Measurements from ENCODE around the gene HID1. TPM values are rescaled to one million over a fixed set of nuclear protein-coding genes. Genes with fewer than 3 reads are reported as not detected.
A peak's percentile ranks its signal among the peaks of the same experiment; 100 is the strongest.

HID1 gene
- total RNA-seq, 1 experiment from 2014 or later, result 114 TPM

DNA sequence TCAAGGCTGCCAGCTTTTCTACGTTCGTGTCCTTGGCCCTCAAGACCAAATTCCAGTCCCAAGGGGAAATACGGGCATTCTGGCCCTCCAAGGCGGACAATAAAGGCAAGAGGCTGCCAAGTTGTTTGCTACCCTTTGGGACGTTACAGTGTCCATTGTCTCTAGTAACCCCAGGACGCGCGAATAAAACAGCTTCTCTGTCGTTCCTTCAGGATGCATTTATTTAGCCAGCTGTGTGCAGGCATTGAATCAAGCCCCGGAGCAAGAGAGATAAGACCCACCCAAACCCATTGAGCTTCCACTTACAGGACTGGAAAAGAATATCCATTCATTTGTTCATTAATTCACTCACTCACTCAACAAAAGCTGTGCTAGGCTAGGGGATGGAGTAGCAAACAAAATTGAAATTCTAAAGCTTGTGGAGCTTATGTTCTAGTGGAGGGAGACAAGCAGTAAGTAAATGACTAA, 40.6 kb upstream of the HID1 start:
- intact Hi-C loops (cut with micrococcal nuclease; ENCODE audit: unreplicated experiment), result loop anchor here (5.0 kb wide), 1 partner anchor 51 kb away; no protein-coding TSS in a partner anchor
- Mint-ChIP-seq H3K9me3 (ENCODE audit: low read depth, unreplicated experiment) (no peaks in the 10 kb centered on the region), H3K4me1 (ENCODE audit: low read depth, unreplicated experiment) (peaks cover 40% of the 10 kb centered on the region), H3K27me3 (ENCODE audit: unreplicated experiment) (no peaks in the 10 kb centered on the region), H3K27ac (ENCODE audit: unreplicated experiment) (peak overlapping the region; percentile 74), H3K4me3 (ENCODE audit: low read depth, unreplicated experiment) (peak overlapping the region; percentile 97), H3K36me3 (ENCODE audit: insufficient read depth, unreplicated experiment) (peaks cover 42% of the 10 kb centered on the region)
- BruUV-seq (replicated peaks), result TSS peak; percentile 81
- CTCF ChIA-PET, result interaction anchor here (0.7 to 3.9 kb wide), 15 partner anchors 14 to 277 kb away, joined by 3 to 38 read pairs (median 4); partner anchors contain the start of genes ARMC7, CDR2L and HID1
- DNase-seq, result no peak
- TF ChIP-seq, protein P1, sequence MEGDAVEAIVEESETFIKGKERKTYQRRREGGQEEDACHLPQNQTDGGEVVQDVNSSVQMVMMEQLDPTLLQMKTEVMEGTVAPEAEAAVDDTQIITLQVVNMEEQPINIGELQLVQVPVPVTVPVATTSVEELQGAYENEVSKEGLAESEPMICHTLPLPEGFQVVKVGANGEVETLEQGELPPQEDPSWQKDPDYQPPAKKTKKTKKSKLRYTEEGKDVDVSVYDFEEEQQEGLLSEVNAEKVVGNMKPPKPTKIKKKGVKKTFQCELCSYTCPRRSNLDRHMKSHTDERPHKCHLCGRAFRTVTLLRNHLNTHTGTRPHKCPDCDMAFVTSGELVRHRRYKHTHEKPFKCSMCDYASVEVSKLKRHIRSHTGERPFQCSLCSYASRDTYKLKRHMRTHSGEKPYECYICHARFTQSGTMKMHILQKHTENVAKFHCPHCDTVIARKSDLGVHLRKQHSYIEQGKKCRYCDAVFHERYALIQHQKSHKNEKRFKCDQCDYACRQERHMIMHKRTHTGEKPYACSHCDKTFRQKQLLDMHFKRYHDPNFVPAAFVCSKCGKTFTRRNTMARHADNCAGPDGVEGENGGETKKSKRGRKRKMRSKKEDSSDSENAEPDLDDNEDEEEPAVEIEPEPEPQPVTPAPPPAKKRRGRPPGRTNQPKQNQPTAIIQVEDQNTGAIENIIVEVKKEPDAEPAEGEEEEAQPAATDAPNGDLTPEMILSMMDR (IDR thresholded peaks at IDR 0.05; ENCODE audit: unreplicated experiment), result no peak

DNA sequence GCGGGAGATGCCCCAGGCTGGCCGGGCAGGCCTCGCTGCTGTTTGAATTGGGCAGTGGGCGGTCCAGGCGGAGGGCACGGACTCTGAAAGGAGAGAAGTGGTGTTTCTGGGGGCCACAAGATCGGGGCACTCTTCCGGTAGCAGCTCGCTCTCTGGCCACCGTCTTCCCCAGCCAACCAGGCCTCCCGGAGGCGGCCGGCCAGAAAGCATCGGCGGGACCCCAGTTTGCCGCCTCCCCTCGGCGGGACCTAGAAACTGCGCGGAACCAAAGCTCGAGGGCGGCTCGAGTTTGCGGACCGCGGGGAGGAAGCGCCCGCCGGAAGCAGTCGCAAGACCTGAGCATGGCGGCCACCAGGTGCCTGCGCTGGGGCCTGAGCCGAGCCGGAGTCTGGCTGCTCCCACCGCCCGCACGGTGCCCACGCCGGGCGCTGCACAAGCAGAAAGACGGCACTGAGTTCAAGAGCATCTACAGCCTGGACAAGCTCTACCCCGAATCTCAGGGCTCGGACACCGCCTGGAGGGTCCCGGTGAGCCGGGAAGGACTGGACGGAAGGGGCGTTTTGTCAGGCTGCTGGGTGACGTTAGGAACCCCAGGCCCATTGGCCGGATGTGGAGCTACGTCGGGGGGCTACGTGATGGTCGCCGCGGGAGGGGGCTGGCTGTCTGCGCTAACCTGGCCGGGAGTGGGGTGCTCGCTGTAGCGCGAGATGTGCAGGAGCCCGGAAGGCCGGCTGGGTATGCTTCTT, 40.0 kb upstream of the HID1 start, which contains the start of gene MRPL58:
TSS of gene MRPL58 (plus strand) at position 325 of the 746 bp plus-strand sequence. CDS start at position 342, 17 bp downstream.
- H3K4me3 Mint-ChIP-seq (ENCODE audit: low read depth, unreplicated experiment), result peak within 1 kb of the TSS; percentile 97
- H3K27ac Mint-ChIP-seq (ENCODE audit: unreplicated experiment), result peak within 1 kb of the TSS; percentile 74
- intact Hi-C loops (cut with micrococcal nuclease; ENCODE audit: unreplicated experiment), result loop anchor here (5.0 kb wide), 1 partner anchor 50 kb away; no protein-coding TSS in a partner anchor
- no peaks in the 10 kb centered on the region for H3K27me3 Mint-ChIP-seq (ENCODE audit: unreplicated experiment)
- peak; percentile 91 for DNase-seq
- H3K36me3 Mint-ChIP-seq (ENCODE audit: insufficient read depth, unreplicated experiment), result peaks cover 42% of the 10 kb centered on the region
- BruUV-seq (replicated peaks), result no TSS peak
- H3K9me3 Mint-ChIP-seq (ENCODE audit: low read depth, unreplicated experiment), result no peaks in the 10 kb centered on the region
- peaks cover 40% of the 10 kb centered on the region for H3K4me1 Mint-ChIP-seq (ENCODE audit: low read depth, unreplicated experiment)
- CTCF ChIA-PET, result interaction anchor here (0.7 to 3.9 kb wide), 17 partner anchors 13 to 277 kb away, joined by 3 to 38 read pairs (median 4); partner anchors contain the start of genes ARMC7, CDR2L and HID1
- TF ChIP-seq, protein P1 (IDR thresholded peaks at IDR 0.05; ENCODE audit: unreplicated experiment), result peak; percentile 64

DNA sequence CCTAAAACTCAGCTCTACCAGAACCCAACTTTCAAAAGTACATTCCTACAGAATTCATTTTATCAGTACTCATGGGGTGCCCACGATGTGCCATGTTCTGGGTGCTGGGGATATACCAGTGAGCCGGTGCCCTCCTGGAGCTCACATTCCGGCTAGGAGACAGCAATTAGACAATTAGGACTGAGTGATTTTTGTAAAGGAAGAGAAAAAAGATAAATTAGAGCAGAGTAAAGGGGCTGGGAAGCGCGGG, 39.5 kb upstream of the HID1 start:
- H3K4me3 Mint-ChIP-seq (ENCODE audit: low read depth, unreplicated experiment), result peak overlapping the region; percentile 97
- BruUV-seq (replicated peaks), result TSS peak; percentile 69

DNA sequence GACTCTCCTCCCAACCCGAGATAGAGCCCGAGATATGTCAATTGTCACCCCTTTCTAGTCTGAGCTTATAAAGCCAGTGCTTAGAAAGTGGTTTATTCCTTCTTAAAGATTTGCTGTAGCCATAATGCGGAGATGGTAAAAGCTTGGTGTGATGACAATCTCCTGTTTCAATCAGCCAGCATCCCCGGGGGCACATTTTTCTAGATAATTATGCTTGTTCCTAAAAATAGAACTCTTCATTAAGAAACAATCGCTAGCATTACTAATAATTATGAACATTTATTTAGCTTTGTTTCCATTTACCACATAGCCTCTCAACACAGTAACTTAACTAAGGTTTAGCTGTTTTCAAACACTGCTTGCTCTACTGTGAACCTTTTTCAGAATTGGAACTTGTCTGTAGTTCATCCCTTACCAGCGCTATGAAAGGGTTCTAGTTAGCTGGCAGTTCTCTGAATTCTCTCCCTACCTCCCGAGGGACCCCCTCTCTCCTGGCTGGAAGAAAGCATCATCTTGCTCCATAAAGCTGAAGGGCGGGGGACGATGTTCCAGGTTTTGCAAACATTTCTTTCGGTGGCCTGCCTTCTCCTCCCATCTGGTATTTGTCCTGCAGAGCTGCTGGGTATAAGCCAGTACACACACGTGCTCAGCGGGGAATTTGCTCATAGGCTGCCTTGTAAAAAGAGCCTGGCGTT, 39.0 kb upstream of the HID1 start:
- no TSS peak for BruUV-seq (replicated peaks)
- TF ChIP-seq, protein P1 (IDR thresholded peaks at IDR 0.05; ENCODE audit: unreplicated experiment), result no peak
- peak; percentile 13 for DNase-seq
- no peaks in the 10 kb centered on the region for H3K9me3 Mint-ChIP-seq (ENCODE audit: low read depth, unreplicated experiment)
- CTCF ChIA-PET, result interaction anchor here (0.6 to 3.9 kb wide), 15 partner anchors 16 to 160 kb away, joined by 3 to 38 read pairs (median 4); partner anchors contain the start of genes ARMC7, CDR2L and HID1
- H3K27me3 Mint-ChIP-seq (ENCODE audit: unreplicated experiment), result no peaks in the 10 kb centered on the region
- H3K4me1 Mint-ChIP-seq (ENCODE audit: low read depth, unreplicated experiment), result peaks cover 40% of the 10 kb centered on the region
- H3K4me3 Mint-ChIP-seq (ENCODE audit: low read depth, unreplicated experiment), result peak overlapping the region; percentile 97
- H3K27ac Mint-ChIP-seq (ENCODE audit: unreplicated experiment), result peak overlapping the region; percentile 74
- intact Hi-C loops (cut with micrococcal nuclease; ENCODE audit: unreplicated experiment), result loop anchor here (5.0 kb wide), 1 partner anchor 49 kb away; no protein-coding TSS in a partner anchor
- peaks cover 47% of the 10 kb centered on the region for H3K36me3 Mint-ChIP-seq (ENCODE audit: insufficient read depth, unreplicated experiment)

More for the DNA sequence above, 39.5 kb upstream of the HID1 start:
- peak overlapping the region; percentile 74 for H3K27ac Mint-ChIP-seq (ENCODE audit: unreplicated experiment)
- TF ChIP-seq, protein P1 (IDR thresholded peaks at IDR 0.05; ENCODE audit: unreplicated experiment), result no peak
- CTCF ChIA-PET, result interaction anchor here (0.8 to 3.9 kb wide), 14 partner anchors 13 to 160 kb away, joined by 3 to 38 read pairs (median 4); partner anchors contain the start of genes ARMC7, CDR2L and HID1
- no peaks in the 10 kb centered on the region for H3K9me3 Mint-ChIP-seq (ENCODE audit: low read depth, unreplicated experiment)
- no peak for DNase-seq
- intact Hi-C loops (cut with micrococcal nuclease; ENCODE audit: unreplicated experiment), result loop anchor here (5.0 kb wide), 1 partner anchor 50 kb away; no protein-coding TSS in a partner anchor
- peaks cover 40% of the 10 kb centered on the region for H3K4me1 Mint-ChIP-seq (ENCODE audit: low read depth, unreplicated experiment)
- no peaks in the 10 kb centered on the region for H3K27me3 Mint-ChIP-seq (ENCODE audit: unreplicated experiment)
- H3K36me3 Mint-ChIP-seq (ENCODE audit: insufficient read depth, unreplicated experiment), result peaks cover 42% of the 10 kb centered on the region
